Measurements from ENCODE around the gene PRRG2. TPM values are rescaled to one million over a fixed set of nuclear protein-coding genes. Genes with fewer than 3 reads are reported as not detected.

PRRG2 gene
- total RNA-seq, 1 donor from 2014 or later: not detected

DNA sequence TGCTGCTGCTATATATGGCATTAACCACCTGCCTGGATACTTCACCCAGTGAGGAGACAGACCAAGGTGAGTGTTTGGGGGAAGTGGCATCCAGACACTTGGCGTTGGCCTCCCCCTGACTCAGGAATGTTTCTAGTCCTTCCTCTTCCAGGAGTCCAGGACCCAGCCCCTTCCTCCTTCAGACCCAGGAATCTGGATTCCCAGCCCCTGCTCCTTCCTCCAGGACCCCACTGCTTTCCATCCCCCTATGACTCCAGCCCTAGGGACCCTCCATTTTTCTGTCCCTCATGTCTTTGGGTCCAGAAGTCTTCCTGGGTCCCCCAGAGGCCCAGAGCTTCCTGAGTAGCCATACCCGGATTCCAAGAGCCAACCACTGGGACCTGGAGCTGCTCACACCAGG is 2.1 kb downstream of the PRRG2 start:
- H3K9ac ChIP-seq (ENCODE audit: low read depth in 1 of 3, low read length in 3 of 3): no peak overlapping the region
- H3K4me3 ChIP-seq (ENCODE audit: low read length in 3 of 3): no peak overlapping the region
- no peaks in the 10 kb centered on the region for H3K9me3 ChIP-seq (ENCODE audit: control insufficient read depth in 3 of 3, low read length in 3 of 3)
- peaks cover 11 to 28% (median 22%) of the 10 kb centered on the region in 3 donors for H3K4me1 ChIP-seq (ENCODE audit: control insufficient read depth in 3 of 3, insufficient read depth in 3 of 3, low read length in 3 of 3)
- H3K27me3 ChIP-seq (ENCODE audit: control insufficient read depth in 3 of 3, insufficient read depth in 3 of 3, low read length in 3 of 3): no peaks in the 10 kb centered on the region
- no peaks in the 10 kb centered on the region for H3K36me3 ChIP-seq (ENCODE audit: control insufficient read depth in 3 of 3, insufficient read depth in 3 of 3, low read length in 3 of 3)
- H3K27ac ChIP-seq (ENCODE audit: low read depth, low read length): no peak overlapping the region

DNA sequence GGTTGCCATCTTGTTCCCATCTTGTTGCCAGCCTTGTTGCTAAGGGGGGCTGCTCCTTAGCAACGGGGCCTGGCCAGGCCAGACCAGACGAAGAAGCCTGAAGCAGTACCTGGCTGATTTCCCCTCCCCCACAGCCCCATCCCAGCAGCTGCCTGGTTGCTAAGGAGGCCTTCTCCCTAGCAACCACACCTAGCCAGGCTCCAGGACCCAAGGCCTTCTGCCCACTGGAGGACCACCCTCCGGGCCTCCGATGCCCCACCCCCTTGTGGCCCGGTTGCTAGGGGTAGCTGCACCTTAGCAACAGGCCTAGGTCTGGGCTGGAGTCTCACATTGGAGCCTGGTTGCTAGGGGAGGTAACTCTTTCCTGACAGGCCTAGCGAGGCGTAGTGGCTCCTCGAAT is 3.9 kb downstream of the PRRG2 start:
- no peak overlapping the region for H3K4me3 ChIP-seq (ENCODE audit: low read length in 3 of 3)
- no peak overlapping the region for H3K27ac ChIP-seq (ENCODE audit: low read depth, low read length)
- H3K36me3 ChIP-seq (ENCODE audit: control insufficient read depth in 3 of 3, insufficient read depth in 3 of 3, low read length in 3 of 3): no peaks in the 10 kb centered on the region
- H3K9me3 ChIP-seq (ENCODE audit: control insufficient read depth in 3 of 3, low read length in 3 of 3): no peaks in the 10 kb centered on the region
- H3K27me3 ChIP-seq (ENCODE audit: control insufficient read depth in 3 of 3, insufficient read depth in 3 of 3, low read length in 3 of 3): no peaks in the 10 kb centered on the region
- H3K4me1 ChIP-seq (ENCODE audit: control insufficient read depth in 3 of 3, insufficient read depth in 3 of 3, low read length in 3 of 3): peaks cover 5 to 12% (median 9%) of the 10 kb centered on the region in 3 donors
- H3K9ac ChIP-seq (ENCODE audit: low read depth in 1 of 3, low read length in 3 of 3): no peak overlapping the region

DNA sequence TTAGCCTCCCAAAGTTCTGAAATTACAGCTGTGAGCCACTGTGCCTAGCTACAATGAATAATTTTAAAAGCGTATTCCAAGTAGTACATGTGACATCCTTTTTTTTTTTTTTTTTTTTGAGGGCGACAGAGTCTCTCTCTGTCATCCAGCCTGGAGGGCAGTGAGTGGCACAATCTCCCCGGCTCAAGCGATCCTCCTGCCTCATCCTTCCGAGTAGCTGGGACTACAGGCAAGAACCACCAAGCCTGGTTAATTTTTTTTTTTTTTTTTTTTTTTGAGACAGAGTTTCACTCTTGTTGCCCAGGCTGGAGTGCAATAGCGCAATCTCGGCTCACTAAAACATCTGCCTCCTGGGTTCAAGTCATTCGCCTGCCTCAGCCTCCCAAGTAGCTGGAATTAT is 6.1 kb downstream of the PRRG2 start:
- H3K9me3 ChIP-seq (ENCODE audit: control insufficient read depth in 3 of 3, low read length in 3 of 3): no peaks in the 10 kb centered on the region
- peaks cover 6 to 11% (median 10%) of the 10 kb centered on the region in 3 donors for H3K4me1 ChIP-seq (ENCODE audit: control insufficient read depth in 3 of 3, insufficient read depth in 3 of 3, low read length in 3 of 3)
- no peak overlapping the region for H3K4me3 ChIP-seq (ENCODE audit: low read length in 3 of 3)
- no peak overlapping the region for H3K9ac ChIP-seq (ENCODE audit: low read depth in 1 of 3, low read length in 3 of 3)
- H3K27ac ChIP-seq (ENCODE audit: low read depth, low read length): no peak overlapping the region
- no peaks in the 10 kb centered on the region for H3K27me3 ChIP-seq (ENCODE audit: control insufficient read depth in 3 of 3, insufficient read depth in 3 of 3, low read length in 3 of 3)
- H3K36me3 ChIP-seq (ENCODE audit: control insufficient read depth in 3 of 3, insufficient read depth in 3 of 3, low read length in 3 of 3): no peaks in the 10 kb centered on the region

DNA sequence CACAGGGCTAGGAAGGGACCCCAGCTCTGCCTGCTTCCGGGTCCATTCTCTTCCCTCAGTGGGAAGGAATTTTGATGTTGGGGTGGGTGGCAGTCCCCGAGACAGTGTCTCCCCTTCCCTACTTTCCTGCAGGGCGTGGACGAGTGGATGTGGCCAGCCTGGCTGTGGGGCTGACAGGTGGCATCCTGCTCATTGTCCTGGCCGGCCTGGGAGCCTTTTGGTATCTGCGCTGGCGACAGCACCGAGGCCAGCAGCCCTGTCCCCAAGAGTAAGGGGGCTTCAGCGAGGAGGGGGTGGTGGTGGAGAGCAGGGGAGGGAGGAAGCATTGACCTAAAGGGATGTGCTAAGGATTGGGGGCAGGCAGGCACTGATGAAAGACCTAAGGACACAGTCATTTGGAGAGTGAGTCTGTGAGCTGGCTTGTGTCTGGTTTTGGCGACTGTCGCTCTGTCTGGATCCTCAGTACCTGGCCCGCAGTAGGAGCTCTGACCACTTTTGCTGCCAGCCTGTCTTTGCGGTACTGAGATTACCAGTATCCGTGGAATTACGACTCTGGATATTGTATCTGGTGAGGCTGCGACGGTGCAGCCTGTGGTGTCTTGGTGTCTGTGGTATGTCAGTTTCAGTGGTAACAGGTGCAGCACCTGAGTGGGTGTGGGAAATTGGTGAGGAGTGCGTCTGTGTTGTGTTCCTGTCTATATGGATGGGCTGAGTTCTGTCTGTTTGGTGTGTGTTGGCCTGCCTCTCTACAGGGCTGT is 7.4 kb downstream of the PRRG2 start:
- H3K27ac ChIP-seq (ENCODE audit: low read depth, low read length): no peak overlapping the region
- no peaks in the 10 kb centered on the region for H3K27me3 ChIP-seq (ENCODE audit: control insufficient read depth in 3 of 3, insufficient read depth in 3 of 3, low read length in 3 of 3)
- H3K4me1 ChIP-seq (ENCODE audit: control insufficient read depth in 3 of 3, insufficient read depth in 3 of 3, low read length in 3 of 3): peaks cover 13 to 22% (median 16%) of the 10 kb centered on the region in 3 donors

DNA sequence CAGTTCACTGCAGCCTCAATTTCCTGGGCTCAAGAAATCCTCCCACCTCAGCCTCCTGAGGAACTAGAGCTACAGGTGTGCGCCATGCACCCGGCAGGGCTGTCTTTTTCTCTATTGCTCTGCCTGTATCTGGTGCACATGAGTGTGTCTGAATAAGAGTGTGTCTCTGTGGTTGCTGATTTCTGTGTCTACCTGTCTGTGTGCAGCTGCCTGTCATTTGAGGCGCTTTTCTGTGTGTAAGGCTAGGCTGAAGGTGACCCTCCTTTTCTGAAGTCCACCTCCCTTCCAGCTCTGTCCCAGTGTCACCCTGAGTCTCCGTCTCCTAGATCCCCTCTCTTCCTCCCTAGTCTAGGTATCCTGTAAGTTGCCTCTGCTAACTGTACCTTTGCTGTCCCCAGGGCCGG is 8.4 kb downstream of the PRRG2 start:
- H3K9ac ChIP-seq (ENCODE audit: low read depth in 1 of 3, low read length in 3 of 3): no peak overlapping the region
- H3K36me3 ChIP-seq (ENCODE audit: control insufficient read depth in 3 of 3, insufficient read depth in 3 of 3, low read length in 3 of 3): peaks cover 0 to 7% (median 2%) of the 10 kb centered on the region in 3 donors
- H3K27ac ChIP-seq (ENCODE audit: low read depth, low read length): no peak overlapping the region
- no peaks in the 10 kb centered on the region for H3K9me3 ChIP-seq (ENCODE audit: control insufficient read depth in 3 of 3, low read length in 3 of 3)
- peaks cover 16 to 28% (median 22%) of the 10 kb centered on the region in 3 donors for H3K4me1 ChIP-seq (ENCODE audit: control insufficient read depth in 3 of 3, insufficient read depth in 3 of 3, low read length in 3 of 3)
- no peak overlapping the region for H3K4me3 ChIP-seq (ENCODE audit: low read length in 3 of 3)
- H3K27me3 ChIP-seq (ENCODE audit: control insufficient read depth in 3 of 3, insufficient read depth in 3 of 3, low read length in 3 of 3): no peaks in the 10 kb centered on the region

More for the DNA sequence above, 7.4 kb downstream of the PRRG2 start:
- Histone ChIP-seq H3K9me3 (ENCODE audit: control insufficient read depth in 3 of 3, low read length in 3 of 3) (no peaks in the 10 kb centered on the region), H3K36me3 (ENCODE audit: control insufficient read depth in 3 of 3, insufficient read depth in 3 of 3, low read length in 3 of 3) (no peaks in the 10 kb centered on the region), H3K4me3 (ENCODE audit: low read length in 3 of 3) (peak overlapping the region in 1 of 3 donors; percentile 13), H3K9ac (ENCODE audit: low read depth in 1 of 3, low read length in 3 of 3) (peak overlapping the region in 1 of 3 donors; percentile 33)

DNA sequence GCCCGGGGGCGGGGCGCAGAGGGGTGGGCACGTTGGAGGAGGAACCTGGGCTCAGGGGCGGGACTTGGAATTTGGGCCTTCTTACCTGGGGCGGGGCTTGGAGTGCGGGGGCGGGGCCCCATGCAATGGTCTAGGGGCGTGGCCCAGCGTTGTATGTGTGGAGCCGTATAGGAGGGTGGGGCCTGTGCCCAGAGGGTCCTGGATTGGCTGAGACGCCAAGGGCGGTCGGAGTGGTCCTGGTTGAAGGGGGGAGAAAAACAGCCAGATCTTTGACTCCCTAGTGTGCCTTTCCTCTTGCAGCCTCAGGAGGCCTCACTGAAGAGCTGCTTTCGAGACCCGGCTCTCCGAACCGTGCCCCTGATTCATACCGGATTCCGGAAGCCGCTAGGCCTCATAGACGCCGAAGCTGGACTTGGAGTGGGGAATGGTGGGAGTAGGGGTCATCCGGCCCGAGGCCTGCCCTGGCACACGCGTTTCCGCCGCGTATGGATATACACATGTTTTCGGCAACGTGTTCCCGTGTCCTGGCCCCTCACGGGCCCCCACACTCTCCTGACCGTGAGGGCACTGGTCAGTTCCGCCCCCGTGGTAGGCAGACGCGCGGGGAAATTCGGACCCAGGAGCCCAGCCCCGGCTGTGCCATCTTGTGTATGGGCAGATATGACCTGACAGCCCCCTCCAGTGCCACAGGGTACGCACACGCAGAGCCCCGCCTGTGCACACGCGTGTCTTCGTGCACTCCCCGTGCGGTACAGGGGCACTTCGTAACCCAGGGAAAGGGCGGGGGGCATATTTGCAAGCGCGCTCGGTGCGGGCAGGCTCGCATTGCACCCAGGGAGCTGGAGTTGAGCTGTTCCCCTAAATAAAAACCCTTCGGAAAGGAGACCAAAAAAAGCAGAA is 9.2 kb downstream of the PRRG2 start:
- H3K27ac ChIP-seq (ENCODE audit: low read depth, low read length): peak overlapping the region; percentile 85
- H3K9me3 ChIP-seq (ENCODE audit: control insufficient read depth in 3 of 3, low read length in 3 of 3): no peaks in the 10 kb centered on the region
- peaks cover 16 to 28% (median 22%) of the 10 kb centered on the region in 3 donors for H3K4me1 ChIP-seq (ENCODE audit: control insufficient read depth in 3 of 3, insufficient read depth in 3 of 3, low read length in 3 of 3)
- H3K4me3 ChIP-seq (ENCODE audit: low read length in 3 of 3): peak overlapping the region; percentile 78 to 98 (median 93)
- no peaks in the 10 kb centered on the region for H3K27me3 ChIP-seq (ENCODE audit: control insufficient read depth in 3 of 3, insufficient read depth in 3 of 3, low read length in 3 of 3)
- H3K36me3 ChIP-seq (ENCODE audit: control insufficient read depth in 3 of 3, insufficient read depth in 3 of 3, low read length in 3 of 3): peaks cover 0 to 10% (median 4%) of the 10 kb centered on the region in 3 donors
- H3K9ac ChIP-seq (ENCODE audit: low read depth in 1 of 3, low read length in 3 of 3): peak overlapping the region; percentile 90 to 99 (median 95)

DNA sequence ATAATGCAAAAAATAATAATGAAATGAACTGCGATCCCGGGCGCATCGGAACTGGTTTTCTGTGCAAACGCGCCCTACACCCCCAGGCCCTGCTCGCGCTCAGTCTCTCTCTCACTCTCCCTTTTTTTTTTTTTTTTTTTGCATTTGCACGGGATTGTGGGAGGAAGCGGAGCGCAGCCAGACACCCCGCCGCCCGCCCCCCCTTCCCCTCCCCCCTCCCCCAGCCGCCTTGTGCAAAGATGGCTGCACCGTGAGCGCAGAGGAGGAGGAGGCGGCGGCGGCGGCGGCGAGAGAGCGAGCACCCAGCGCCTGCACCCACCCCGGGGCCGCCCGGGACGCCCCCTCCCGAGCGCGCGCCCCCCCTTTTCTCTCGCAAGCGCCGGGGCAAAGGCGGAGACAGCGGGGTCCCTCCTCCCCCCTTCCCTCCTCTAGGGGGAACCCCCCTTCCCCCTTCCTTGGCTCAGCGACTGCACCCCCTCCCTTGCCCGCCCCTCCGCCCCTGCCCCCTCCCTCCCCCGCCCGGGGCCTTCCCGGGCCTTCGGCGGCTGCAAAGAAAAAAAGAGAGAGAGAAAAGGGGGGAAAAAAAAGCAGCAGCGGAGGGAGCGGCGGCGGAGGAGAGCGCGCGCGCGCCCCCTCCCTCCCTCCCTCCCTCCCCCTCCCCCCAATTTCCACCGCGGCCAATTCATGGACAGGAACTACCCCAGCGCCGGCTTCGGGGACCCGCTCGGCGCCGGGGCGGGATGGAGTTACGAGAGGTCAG is 10.0 kb downstream of the PRRG2 start, which contains the start of gene PRR12:
Gene PRR12, plus strand, starts transcription at position 212 of the 760 bp plus-strand sequence. Its CDS starts 473 bp downstream, at position 685.
- H3K9ac ChIP-seq (ENCODE audit: low read depth in 1 of 3, low read length in 3 of 3): peak within 1 kb of the TSS; percentile 90 to 99 (median 95)
- peak within 1 kb of the TSS; percentile 85 for H3K27ac ChIP-seq (ENCODE audit: low read depth, low read length)
- no peaks in the 10 kb centered on the region for H3K27me3 ChIP-seq (ENCODE audit: control insufficient read depth in 3 of 3, insufficient read depth in 3 of 3, low read length in 3 of 3)
- peaks cover 0 to 12% (median 4%) of the 10 kb centered on the region in 3 donors for H3K36me3 ChIP-seq (ENCODE audit: control insufficient read depth in 3 of 3, insufficient read depth in 3 of 3, low read length in 3 of 3)
- H3K9me3 ChIP-seq (ENCODE audit: control insufficient read depth in 3 of 3, low read length in 3 of 3): no peaks in the 10 kb centered on the region
- peaks cover 16 to 28% (median 22%) of the 10 kb centered on the region in 3 donors for H3K4me1 ChIP-seq (ENCODE audit: control insufficient read depth in 3 of 3, insufficient read depth in 3 of 3, low read length in 3 of 3)
- peak within 1 kb of the TSS; percentile 81 to 98 (median 93) for H3K4me3 ChIP-seq (ENCODE audit: low read length in 3 of 3)

DNA sequence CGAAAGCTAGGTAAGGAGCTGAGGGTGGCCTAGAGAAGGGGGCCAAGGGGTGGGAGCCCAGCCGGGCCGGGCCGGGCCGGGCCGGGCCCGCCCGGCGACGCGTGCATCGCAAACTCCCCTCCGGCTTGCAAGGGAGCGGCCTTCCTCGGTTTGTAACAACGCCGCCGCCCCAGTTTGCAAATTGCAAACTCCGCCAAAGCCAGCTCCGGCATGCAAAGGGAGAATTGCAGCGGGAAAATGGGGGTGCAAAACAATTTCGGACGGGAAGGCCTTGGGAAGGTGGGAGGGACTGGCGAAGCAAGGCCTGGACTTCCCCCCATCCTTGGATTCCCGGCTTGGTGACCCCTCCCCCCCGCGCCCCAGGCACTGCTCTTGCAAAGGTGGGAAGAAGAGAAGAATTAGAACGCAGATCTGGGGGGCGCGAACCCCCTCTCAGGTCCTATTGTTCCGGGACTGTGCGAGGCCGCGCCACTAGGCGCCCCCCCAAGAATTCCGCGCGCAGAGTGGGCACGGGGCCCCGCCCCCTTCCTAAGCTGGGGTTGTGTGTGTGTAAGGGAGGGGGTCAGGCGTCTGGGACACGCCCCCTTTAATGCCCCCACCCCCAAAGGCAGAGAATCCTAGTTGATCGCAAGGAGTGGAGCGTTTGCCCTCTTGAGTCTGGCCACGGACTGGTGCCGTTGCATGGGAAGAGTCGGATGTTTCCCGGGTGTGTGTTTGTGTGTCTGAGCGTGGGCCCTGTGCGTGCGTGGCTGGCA is 10.8 kb downstream of the PRRG2 start:
- Histone ChIP-seq H3K27ac (ENCODE audit: low read depth, low read length) (peak overlapping the region; percentile 36), H3K9ac (ENCODE audit: low read depth in 1 of 3, low read length in 3 of 3) (peak overlapping the region; percentile 57 to 82 (median 75)), H3K27me3 (ENCODE audit: control insufficient read depth in 3 of 3, insufficient read depth in 3 of 3, low read length in 3 of 3) (no peaks in the 10 kb centered on the region), H3K4me3 (ENCODE audit: low read length in 3 of 3) (peak overlapping the region; percentile 79 to 84 (median 81)), H3K9me3 (ENCODE audit: control insufficient read depth in 3 of 3, low read length in 3 of 3) (no peaks in the 10 kb centered on the region), H3K36me3 (ENCODE audit: control insufficient read depth in 3 of 3, insufficient read depth in 3 of 3, low read length in 3 of 3) (peaks cover 0 to 12% (median 4%) of the 10 kb centered on the region in 3 donors), H3K4me1 (ENCODE audit: control insufficient read depth in 3 of 3, insufficient read depth in 3 of 3, low read length in 3 of 3) (peaks cover 16 to 28% (median 22%) of the 10 kb centered on the region in 3 donors)
